SK-N-SH (cell line): ENCODE data around the gene ZC3H4. TPM values are rescaled to one million over a fixed set of nuclear protein-coding genes. Genes with fewer than 3 reads are reported as not detected.

ENCODE experiments used
- CTCF ChIA-PET: fragments of 300-600, 350-600 bp; formaldehyde crosslinking; extraction: SDS; loops from one replicate; lab custom pipeline; 2021; lab: Yijun Ruan, JAX
- POLR2A ChIA-PET: fragments of 350-600 bp; sonication (Branson Sonifier 250); formaldehyde crosslinking; extraction: SDS; loops from one replicate; lab custom pipeline; 2020; ENCODE audit warnings: antibody characterized with exemption, inconsistent platforms; lab: Yijun Ruan, JAX
- DNase-seq: peaks from one replicate; pipeline ENCODE4 v3.0.0; 2012
- H2AFZ ChIP-seq: fragments of 200-600 bp; sonication (generic); 2 replicates; pipeline ENCODE4 v1.8.1; 2016; ENCODE audit warnings: antibody characterized with exemption, mild to moderate bottlenecking, low read depth
- H3F3A ChIP-seq: fragments of 200-600 bp; sonication (generic); replicated peaks from 2 replicates; pipeline ENCODE3; 2016; ENCODE audit warnings: antibody characterized with exemption, mild to moderate bottlenecking; ENCODE audit not compliant: insufficient read depth
- H3K27ac ChIP-seq, 2 experiments: fragments of 200-500 bp in 1 of 2; fragments of 200-600 bp in 1 of 2; sonication (Bioruptor generic) in 1 of 2; sonication (generic), shearing (Covaris generic) in 1 of 2; 2 replicates each; pipeline versions ENCODE4 v1.5.1 to v1.6.1; 2014 to 2016; ENCODE audit warnings: low read depth in 2 of 2, inconsistent platforms in 1 of 2, low read length in 1 of 2, mild to moderate bottlenecking in 1 of 2, mixed read lengths in 1 of 2
- H3K27me3 ChIP-seq: fragments of 200-600 bp; sonication (generic), shearing (Covaris generic); 2 replicates; pipeline ENCODE4 v1.6.1; 2016; ENCODE audit warnings: mixed run types; ENCODE audit not compliant: insufficient read depth
- H3K36me3 ChIP-seq, 2 experiments: fragments of 200-500 bp in 1 of 2; fragments of 200-600 bp in 1 of 2; sonication (Bioruptor generic) in 1 of 2; sonication (generic) in 1 of 2; replicated peaks in 1 of 2; 2 replicates each; pipeline versions ENCODE3 to v1.5.1; 2014 to 2016; ENCODE audit warnings: low read length in 1 of 2, mild to moderate bottlenecking in 1 of 2; ENCODE audit not compliant: insufficient read depth in 2 of 2, control insufficient read depth in 1 of 2
- H3K4me1 ChIP-seq, 2 experiments: fragments of 200-500 bp in 1 of 2; fragments of 200-600 bp in 1 of 2; sonication (Bioruptor generic) in 1 of 2; sonication (generic), shearing (Covaris generic) in 1 of 2; 2 replicates each; pipeline versions ENCODE4 v1.5.1 to v1.6.1; 2014 to 2016; ENCODE audit warnings: low read depth in 1 of 2, low read length in 1 of 2, mixed run types in 1 of 2; ENCODE audit not compliant: insufficient read depth in 2 of 2, control insufficient read depth in 1 of 2
- H3K4me2 ChIP-seq: fragments of 200-600 bp; sonication (generic), shearing (Covaris generic); 2 replicates; pipeline ENCODE4 v1.6.1; 2017; ENCODE audit warnings: mixed run types
- H3K4me3 ChIP-seq, 2 experiments: fragments of 200-500 bp in 1 of 2; fragments of 200-600 bp in 1 of 2; sonication (Bioruptor generic) in 1 of 2; sonication (generic), shearing (Covaris generic) in 1 of 2; 2 replicates each; pipeline versions ENCODE4 v1.5.1 to v1.8.1; 2014 to 2016; ENCODE audit warnings: low read depth in 2 of 2, inconsistent platforms in 1 of 2, low read length in 1 of 2, mild to moderate bottlenecking in 1 of 2, mixed read lengths in 1 of 2, moderate library complexity in 1 of 2
- H3K79me2 ChIP-seq: fragments of 200-600 bp; sonication (generic); 2 replicates; pipeline ENCODE4 v1.8.1; 2017; ENCODE audit warnings: mild to moderate bottlenecking; ENCODE audit not compliant: insufficient read depth
- H3K9ac ChIP-seq: fragments of 200-600 bp; sonication (generic); 2 replicates; pipeline ENCODE4 v1.6.1; 2017; ENCODE audit warnings: mixed run types
- H3K9me2 ChIP-seq: fragments of 200-600 bp; sonication (generic); 2 replicates; pipeline ENCODE4 v1.6.1; 2017; ENCODE audit warnings: mixed run types
- H3K9me3 ChIP-seq: fragments of 200-600 bp; sonication (generic); 2 replicates; pipeline ENCODE4 v1.6.1; 2017; ENCODE audit warnings: mixed run types, mild to moderate bottlenecking, moderate library complexity
- H4K20me1 ChIP-seq: fragments of 200-600 bp; sonication (generic); 2 replicates; pipeline ENCODE4 v1.6.1; 2017; ENCODE audit warnings: mild to moderate bottlenecking, mixed run types; ENCODE audit not compliant: insufficient read depth
- CHD2 ChIP-seq: fragments of 150-350 bp; IDR thresholded peaks from 2 replicates; pipeline ENCODE4 v1.6.1; 2018; ENCODE audit warnings: low read length; ENCODE audit not compliant: partially characterized antibody
- ELF1 ChIP-seq: IDR thresholded peaks from 2 replicates; pipeline ENCODE4 v1.4.0; 2012
- EP300 ChIP-seq, 2 experiments: IDR thresholded peaks; 2 replicates each; pipeline versions ENCODE4 v1.4.0 to v1.6.1; 2012; ENCODE audit warnings: borderline replicate concordance in 1 of 2, low read depth in 1 of 2, low read length in 1 of 2
- FOXM1 ChIP-seq: IDR thresholded peaks from 2 replicates; pipeline ENCODE4 v1.4.0; 2012; ENCODE audit warnings: low read depth, mild to moderate bottlenecking
- GABPA ChIP-seq: IDR thresholded peaks from 2 replicates; pipeline ENCODE4 v1.4.0; 2012; ENCODE audit warnings: low read depth, mild to moderate bottlenecking
- GATA2 ChIP-seq: sonication (generic); formaldehyde crosslinking; IDR thresholded peaks from 2 replicates; pipeline ENCODE4 v1.5.0; 2020; ENCODE audit warnings: mild to moderate bottlenecking, missing genetic modification reagents
- IRF3 ChIP-seq: fragments of 150-350 bp; IDR thresholded peaks from 2 replicates; pipeline ENCODE4 v1.6.1; 2016; ENCODE audit warnings: mild to moderate bottlenecking, low read depth, low read length
- MEF2A ChIP-seq: IDR thresholded peaks from 2 replicates; pipeline ENCODE4 v1.4.0; 2012; ENCODE audit warnings: low read depth, borderline replicate concordance
- NFIC ChIP-seq: IDR thresholded peaks from 2 replicates; pipeline ENCODE4 v1.4.0; 2012; ENCODE audit warnings: borderline replicate concordance
- NRF1 ChIP-seq: IDR thresholded peaks from 2 replicates; pipeline ENCODE4 v1.6.1; 2012; ENCODE audit warnings: low read depth, mild to moderate bottlenecking, low read length
- POLR2AphosphoS5 ChIP-seq: IDR thresholded peaks from 2 replicates; pipeline ENCODE4 v1.6.1; 2012; ENCODE audit warnings: low read depth, low read length
- RAD21 ChIP-seq: IDR thresholded peaks from 2 replicates; pipeline ENCODE4 v1.6.1; 2012; ENCODE audit warnings: mild to moderate bottlenecking, low read length
- RCOR1 ChIP-seq: fragments of 150-350 bp; IDR thresholded peaks from 2 replicates; pipeline ENCODE4 v1.6.1; 2017; ENCODE audit warnings: antibody characterized with exemption, low read length
- RXRA ChIP-seq: IDR thresholded peaks from 2 replicates; pipeline ENCODE4 v1.4.0; 2012; ENCODE audit warnings: low read depth, mild to moderate bottlenecking, borderline replicate concordance
- SIN3A ChIP-seq: IDR thresholded peaks from 2 replicates; pipeline ENCODE4 v1.6.1; 2012; ENCODE audit warnings: low read depth, mild to moderate bottlenecking, low read length, moderate library complexity, borderline replicate concordance
- TAF1 ChIP-seq: IDR thresholded peaks from 2 replicates; pipeline ENCODE4 v1.6.1; 2012; ENCODE audit warnings: low read depth, mild to moderate bottlenecking, low read length, moderate library complexity, borderline replicate concordance
- YY1 ChIP-seq: IDR thresholded peaks from 2 replicates; pipeline ENCODE4 v1.4.0; 2012; ENCODE audit warnings: low read depth, mild to moderate bottlenecking
- WGBS: methylation state at CpG from one replicate; pipeline ENCODE4 v1.1.6; 2017; ENCODE audit warnings: low lambda C conversion rate; 5-methylcytosine and 5-hydroxymethylcytosine counted together
- polyA plus RNA-seq, 3 experiments: library from polyadenylated mRNA; depleted of rRNA; stranded (reverse); fragments of >200 nt; gene quantifications; 2 replicates each; pipeline ENCODE4 v1.2.3, GENCODE V29; 2012
- TF ChIP-seq, protein P1 (sequence below): IDR thresholded peaks from 2 replicates; pipeline ENCODE4 v1.4.0; 2012; ENCODE audit warnings: low read depth
- TF ChIP-seq, protein P2 (sequence below): IDR thresholded peaks from 2 replicates; pipeline ENCODE4 v1.4.0; 2012; ENCODE audit warnings: low read depth, borderline replicate concordance
- TF ChIP-seq, protein P3 (sequence below): IDR thresholded peaks from 2 replicates; pipeline ENCODE4; 2012

The ZC3H4 gene
- polyA plus RNA-seq, 1 of the 3 experiments (the other 2 are of a cell fraction): 7.6 TPM

- H4K20me1 ChIP-seq: peaks cover 73% of the 10 kb centered on the region
- POLR2A ChIA-PET: no interaction called here
Observed at GRCh38 chr19:47100290-47100689, 13.3 kb downstream of the ZC3H4 start.

More at GRCh38 chr19:47100290-47100689, 13.3 kb downstream of the ZC3H4 start:
- Histone ChIP-seq H3K4me2 (no peak overlapping the region), H2AFZ (no peak overlapping the region), H3F3A (peaks cover 4% of the 10 kb centered on the region), H3K4me1 (peaks cover 0 to 5% of the 10 kb centered on the region in 2 experiments; a peak in 1 of 4 replicates), H3K9ac (no peak overlapping the region), H3K27ac (no peak overlapping the region), H3K27me3 (no peaks in the 10 kb centered on the region), H3K9me2 (no peaks in the 10 kb centered on the region), H3K79me2 (peaks cover 100% of the 10 kb centered on the region), H3K4me3 (no peak overlapping the region), H3K36me3 (peaks cover 11 to 21% of the 10 kb centered on the region in 2 experiments), H3K9me3 (no peaks in the 10 kb centered on the region)
- 100% methylated on average over 5 of the region's 5 CpGs for WGBS
- CTCF ChIA-PET: interaction anchor here (1.0 kb wide), 1 partner anchor 14 kb away, joined by 4 read pairs; the partner anchor contains the start of gene ZC3H4
- DNase-seq: no peak
- TF ChIP-seq GABPA: no peak
- TF ChIP-seq YY1: no peak
- TF ChIP-seq, protein P1, sequence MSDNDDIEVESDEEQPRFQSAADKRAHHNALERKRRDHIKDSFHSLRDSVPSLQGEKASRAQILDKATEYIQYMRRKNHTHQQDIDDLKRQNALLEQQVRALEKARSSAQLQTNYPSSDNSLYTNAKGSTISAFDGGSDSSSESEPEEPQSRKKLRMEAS: no peak
- no peak for TF ChIP-seq RXRA
- TF ChIP-seq, protein P2, sequence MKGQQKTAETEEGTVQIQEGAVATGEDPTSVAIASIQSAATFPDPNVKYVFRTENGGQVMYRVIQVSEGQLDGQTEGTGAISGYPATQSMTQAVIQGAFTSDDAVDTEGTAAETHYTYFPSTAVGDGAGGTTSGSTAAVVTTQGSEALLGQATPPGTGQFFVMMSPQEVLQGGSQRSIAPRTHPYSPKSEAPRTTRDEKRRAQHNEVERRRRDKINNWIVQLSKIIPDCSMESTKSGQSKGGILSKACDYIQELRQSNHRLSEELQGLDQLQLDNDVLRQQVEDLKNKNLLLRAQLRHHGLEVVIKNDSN: no peak
- no peak for TF ChIP-seq CHD2
- TF ChIP-seq, protein P3, sequence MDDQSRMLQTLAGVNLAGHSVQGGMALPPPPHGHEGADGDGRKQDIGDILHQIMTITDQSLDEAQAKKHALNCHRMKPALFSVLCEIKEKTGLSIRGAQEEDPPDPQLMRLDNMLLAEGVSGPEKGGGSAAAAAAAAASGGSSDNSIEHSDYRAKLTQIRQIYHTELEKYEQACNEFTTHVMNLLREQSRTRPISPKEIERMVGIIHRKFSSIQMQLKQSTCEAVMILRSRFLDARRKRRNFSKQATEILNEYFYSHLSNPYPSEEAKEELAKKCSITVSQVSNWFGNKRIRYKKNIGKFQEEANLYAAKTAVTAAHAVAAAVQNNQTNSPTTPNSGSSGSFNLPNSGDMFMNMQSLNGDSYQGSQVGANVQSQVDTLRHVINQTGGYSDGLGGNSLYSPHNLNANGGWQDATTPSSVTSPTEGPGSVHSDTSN: no peak
- TF ChIP-seq RAD21: no peak
- TF ChIP-seq TAF1: no peak
- TF ChIP-seq GATA2 (CRISPR knock-in tag): no peak
- TF ChIP-seq POLR2AphosphoS5: no peak
- TF ChIP-seq RCOR1: no peak
- TF ChIP-seq IRF3: no peak
- no peak for TF ChIP-seq NFIC
- TF ChIP-seq NRF1: no peak
- no peak for TF ChIP-seq MEF2A
- no peak for TF ChIP-seq SIN3A
- TF ChIP-seq ELF1: no peak
- TF ChIP-seq EP300 (IDR thresholded peaks at IDR 0.05; ENCODE audit: borderline replicate concordance in 1 of 2, low read depth in 1 of 2, low read length in 1 of 2): no peak
- no peak for TF ChIP-seq FOXM1
